Pancreas (tissue), 10 donors: ENCODE data around the gene XRCC3. TPM values are rescaled to one million over a fixed set of nuclear protein-coding genes. Genes with fewer than 3 reads are reported as not detected.
A peak's percentile ranks its signal among the peaks of the same experiment; 100 is the strongest.

Experiments used
- ATAC-seq, 4 donors: fragments of 200-7000 bp; cut with Tn5 transposase; one replicate each; pipeline versions ENCODE4 v1.8.0 to v1.9.1; 2020; ENCODE audit warnings: mild to moderate bottlenecking in 4 of 4, moderate library complexity in 4 of 4
- DNase-seq, 6 donors: peaks; one replicate each; pipeline ENCODE4 v3.0.0-alpha.2; 2020
- FAIRE-seq: peaks from 2 replicates; lab custom pipeline; 2012; peaks lifted over from hg19 to GRCh38; lab: Jason Lieb, UNC
- H3K27ac ChIP-seq, 4 donors: fragments of 200-600 bp; sonication (generic); 1 replicate in 3 of 4; 2 replicates in 1 of 4; pipeline versions ENCODE4 v1.5.0 to v1.8.0; 2020
- H3K27me3 ChIP-seq, 4 donors: fragments of 200-600 bp; one replicate each; pipeline ENCODE4 v1.8.0; 2021
- H3K36me3 ChIP-seq, 3 donors: fragments of 200-600 bp; sonication (generic) in 1 of 3; one replicate each; pipeline versions ENCODE4 v1.5.0 to v1.8.0; 2020 to 2021
- H3K4me1 ChIP-seq, 3 donors: fragments of 200-600 bp; one replicate each; pipeline ENCODE4 v1.8.0; 2021
- H3K4me3 ChIP-seq, 4 donors: fragments of 200-600 bp; sonication (generic) in 2 of 4; one replicate each; pipeline versions ENCODE4 v1.5.0 to v1.8.0; 2020 to 2021
- H3K9me3 ChIP-seq, 4 donors: fragments of 200-600 bp; one replicate each; pipeline ENCODE4 v1.8.0; 2021
- CTCF ChIP-seq, 4 donors: fragments of 200-600 bp; sonication (generic) in 3 of 4; IDR thresholded peaks; one replicate each; pipeline versions ENCODE4 v1.5.0 to v1.8.0; 2021; ENCODE audit warnings: antibody characterized with exemption in 4 of 4
- WGBS, 2 donors: extraction: QIAGEN DNeasy Blood & Tissue Kit; methylation state at CpG; one replicate each; pipeline ENCODE4 v1.1.7; 2013; 5-methylcytosine and 5-hydroxymethylcytosine counted together
- intact Hi-C, 3 donors: fragments of 100-400 bp; cut with DNase I; formaldehyde crosslinking; loops; one replicate each; pipeline versions ENCODE4 v1.11.1 to v1.14.2; 2022
- polyA plus RNA-seq, 2 donors: library from polyadenylated mRNA; stranded (reverse); fragments of 200-250 nt; gene quantifications; one replicate each; pipeline ENCODE4 v1.2.3, GENCODE V29; 2013
- total RNA-seq, 6 donors: library from RNA; stranded (reverse); fragmentation: NEBNext Ultra II Directional in 4 of 6; extraction: Animal tissue kit (Norgen Biotek cat#: 25700) in 4 of 6; gene quantifications; one replicate each; pipeline versions ENCODE4 v1.2.1 to v1.2.4, GENCODE V29; 2021 to 2023
- donor health status: healthy with polysubstance abuse.
- donor health status: DM: no; HTN: no; CAD: no; lungs with moderate emphysema.
- donor health status: DM: no; HTN: no; CAD: no.
- donor health status: control.
- donor health status: control.
- donor health status: Bipolar disorder and iron deficiency.
- donor health status: DM: yes; HTN: yes; CAD: no.
- donor health status: DM: no; HTN: no; CAD: no.
- donor health status: DM: no; HTN: no; CAD: no.
- donor health status: DM: yes; HTN: yes; CAD: no.

Gene XRCC3
- total and polyA plus RNA-seq, 8 donors: 1.7 to 5.2 (median 3.0) TPM

DNA sequence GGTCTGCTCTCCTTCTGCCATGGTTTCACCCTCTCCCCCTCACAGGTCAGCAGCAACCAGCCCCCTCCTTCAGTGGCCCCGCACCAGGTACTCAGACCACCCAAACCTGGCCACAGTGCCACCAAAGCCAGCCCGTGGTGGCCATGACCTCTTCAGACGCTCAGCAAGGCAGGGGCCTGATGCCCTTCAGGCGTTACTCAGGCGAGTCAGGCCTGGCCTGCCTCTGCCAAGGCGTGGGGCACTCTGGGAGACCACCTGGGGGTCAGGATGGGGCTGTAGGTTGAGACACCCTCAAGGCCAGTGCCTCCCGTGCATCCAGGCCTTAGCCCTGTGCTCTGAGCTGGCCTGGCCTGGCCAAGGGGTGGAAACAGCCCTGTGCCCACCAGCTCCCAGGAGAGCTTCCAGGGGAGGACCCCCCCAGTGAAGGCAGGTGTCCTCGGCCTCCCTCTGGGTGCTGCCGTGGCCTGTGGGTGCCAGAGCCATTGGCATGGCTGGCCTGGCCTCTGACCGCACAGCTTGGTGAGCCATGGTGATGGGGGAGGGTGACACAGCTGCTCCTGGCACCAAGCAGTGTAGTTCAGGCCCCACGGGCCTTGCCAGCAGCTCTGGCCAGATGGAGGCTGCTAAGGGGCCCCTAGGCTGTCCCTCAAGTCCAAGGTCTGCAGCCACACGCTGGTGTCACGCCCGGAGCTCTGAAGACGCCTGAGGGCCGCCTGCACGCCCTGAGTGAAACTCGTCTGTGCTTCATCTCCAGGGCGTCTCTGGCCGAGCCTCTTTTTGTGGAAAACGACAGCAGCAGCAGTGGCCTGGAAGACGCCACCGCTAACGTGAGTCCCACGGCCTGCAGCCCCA is 15.1 kb downstream of the XRCC3 start:
- Histone ChIP-seq H3K36me3 (peaks cover 0 to 8% (median 0%) of the 10 kb centered on the region in 3 donors), H3K27me3 (no peaks in the 10 kb centered on the region), H3K9me3 (no peaks in the 10 kb centered on the region), H3K27ac (no peak overlapping the region), H3K4me1 (peaks cover 0 to 11% (median 3%) of the 10 kb centered on the region in 3 donors), H3K4me3 (no peak overlapping the region)
- DNase-seq (peak in 1 of 6 donors; percentile 76), ATAC-seq (no peak), FAIRE-seq (no peak)
- TF ChIP-seq CTCF (IDR thresholded peaks at IDR 0.05): no peak
- intact Hi-C loops: no loop called here
- WGBS, 2 donors: 83 to 84% methylated on average over 25 of the region's 25 CpGs

DNA sequence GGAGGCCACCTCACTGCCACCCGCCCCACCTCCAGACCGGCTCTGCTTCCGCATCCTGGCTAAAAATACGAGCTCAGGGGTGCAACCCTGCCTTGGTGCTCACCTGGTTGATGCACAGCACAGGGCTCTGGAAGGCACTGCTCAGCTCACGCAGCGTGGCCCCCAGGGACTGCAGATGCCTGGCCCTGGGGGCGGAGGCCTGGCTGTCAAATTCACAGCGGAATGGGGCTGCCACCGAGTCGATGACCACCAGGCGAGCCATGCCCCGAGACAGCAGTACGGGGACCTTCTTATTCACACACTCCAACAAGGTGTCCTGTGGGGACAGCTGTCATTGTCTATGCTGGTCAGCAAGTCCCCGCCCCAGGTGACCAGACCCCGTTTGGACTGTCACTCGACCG is 16.0 kb downstream of the XRCC3 start:
- Histone ChIP-seq H3K27ac (no peak overlapping the region), H3K27me3 (no peaks in the 10 kb centered on the region), H3K4me3 (no peak overlapping the region), H3K9me3 (no peaks in the 10 kb centered on the region), H3K36me3 (peaks cover 0 to 12% (median 6%) of the 10 kb centered on the region in 3 donors), H3K4me1 (peaks cover 0 to 11% (median 3%) of the 10 kb centered on the region in 3 donors)
- intact Hi-C loops: no loop called here
- FAIRE-seq: no peak
- peak in 1 of 4 donors; percentile 3 for ATAC-seq
- no peak for DNase-seq
- TF ChIP-seq CTCF (IDR thresholded peaks at IDR 0.05): no peak
- WGBS, 2 donors: 90 to 91% methylated on average over 17 of the region's 17 CpGs

DNA sequence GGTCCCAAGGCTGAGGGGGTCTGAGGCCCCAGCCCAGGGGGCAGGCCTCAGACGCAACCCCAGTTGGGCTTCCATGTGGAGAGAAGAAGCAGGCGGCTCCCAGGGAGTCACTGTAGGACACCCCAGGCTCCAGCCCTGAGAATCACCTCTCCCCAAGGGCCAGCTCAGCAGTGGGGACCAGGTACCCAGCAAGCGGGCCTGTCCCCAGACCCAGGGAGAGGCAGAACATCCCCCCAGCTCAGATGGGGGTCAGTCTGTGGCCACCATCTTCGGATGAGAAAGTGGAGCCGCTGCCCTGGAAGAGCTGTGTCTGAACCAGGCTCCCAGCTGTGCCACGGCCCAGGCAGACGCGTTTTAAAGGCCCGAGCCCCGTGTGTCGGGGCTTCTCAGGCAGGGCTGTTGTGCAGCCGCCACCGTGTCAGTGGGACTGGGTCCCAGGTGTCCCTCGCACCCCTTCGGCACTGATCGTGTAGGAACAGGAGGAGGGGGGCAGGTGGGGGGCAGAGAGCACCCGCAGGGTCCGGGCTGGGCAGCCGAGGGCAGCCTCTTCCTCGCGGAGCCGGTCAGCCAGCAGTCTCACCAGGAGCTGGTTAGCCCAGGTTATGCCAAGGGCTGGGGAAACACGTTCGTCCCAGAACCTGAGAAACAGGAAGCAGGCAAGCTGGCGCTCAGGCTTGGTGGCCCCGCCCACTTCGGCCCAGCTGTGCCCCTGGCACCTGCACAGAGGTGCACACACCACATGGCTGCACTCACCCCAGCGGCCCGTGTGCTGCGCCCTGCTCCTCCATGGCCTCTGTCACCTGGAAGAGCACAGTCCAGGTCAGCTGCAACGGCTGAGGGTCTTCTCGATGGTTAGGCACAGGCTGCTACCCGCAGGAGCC is 16.6 kb downstream of the XRCC3 start:
- TF ChIP-seq CTCF (IDR thresholded peaks at IDR 0.05): no peak
- intact Hi-C loops: no loop called here
- Histone ChIP-seq H3K36me3 (peaks cover 0 to 19% (median 12%) of the 10 kb centered on the region in 3 donors), H3K27me3 (no peaks in the 10 kb centered on the region), H3K9me3 (no peaks in the 10 kb centered on the region), H3K4me1 (peaks cover 0 to 11% (median 3%) of the 10 kb centered on the region in 3 donors), H3K4me3 (no peak overlapping the region), H3K27ac (no peak overlapping the region)
- FAIRE-seq (no peak), ATAC-seq (peak; percentile 85 to 91 (median 89)), DNase-seq (peak; percentile 77 to 95 (median 88))
- 51 to 53% methylated on average over 32 to 33 of the region's 33 CpGs for WGBS, 2 donors

GRCh38 chr14:103697603-103698379 is 17.5 kb downstream of the XRCC3 start:
- Histone ChIP-seq H3K36me3 (peaks cover 0 to 22% (median 14%) of the 10 kb centered on the region in 3 donors), H3K27ac (no peak overlapping the region), H3K9me3 (no peaks in the 10 kb centered on the region), H3K27me3 (no peaks in the 10 kb centered on the region), H3K4me1 (peaks cover 0 to 11% (median 3%) of the 10 kb centered on the region in 3 donors), H3K4me3 (no peak overlapping the region)
- DNase-seq (peak in 2 of 6 donors; percentile 52 to 78), FAIRE-seq (no peak), ATAC-seq (no peak)
- TF ChIP-seq CTCF (IDR thresholded peaks at IDR 0.05): no peak
- WGBS, 2 donors: 83 to 87% methylated on average over 14 of the region's 14 CpGs
- intact Hi-C loops: no loop called here
